ENCODE measurements around the gene GSTT4. TPM values are rescaled to one million over a fixed set of nuclear protein-coding genes. Genes with fewer than 3 reads are reported as not detected.

Gene GSTT4
- total and polyA plus RNA-seq, 2 of the 13 experiments (the other 11 are each of a cell fraction or from before 2014, with no cell fraction given) = 0.59 to 0.62 TPM

DNA sequence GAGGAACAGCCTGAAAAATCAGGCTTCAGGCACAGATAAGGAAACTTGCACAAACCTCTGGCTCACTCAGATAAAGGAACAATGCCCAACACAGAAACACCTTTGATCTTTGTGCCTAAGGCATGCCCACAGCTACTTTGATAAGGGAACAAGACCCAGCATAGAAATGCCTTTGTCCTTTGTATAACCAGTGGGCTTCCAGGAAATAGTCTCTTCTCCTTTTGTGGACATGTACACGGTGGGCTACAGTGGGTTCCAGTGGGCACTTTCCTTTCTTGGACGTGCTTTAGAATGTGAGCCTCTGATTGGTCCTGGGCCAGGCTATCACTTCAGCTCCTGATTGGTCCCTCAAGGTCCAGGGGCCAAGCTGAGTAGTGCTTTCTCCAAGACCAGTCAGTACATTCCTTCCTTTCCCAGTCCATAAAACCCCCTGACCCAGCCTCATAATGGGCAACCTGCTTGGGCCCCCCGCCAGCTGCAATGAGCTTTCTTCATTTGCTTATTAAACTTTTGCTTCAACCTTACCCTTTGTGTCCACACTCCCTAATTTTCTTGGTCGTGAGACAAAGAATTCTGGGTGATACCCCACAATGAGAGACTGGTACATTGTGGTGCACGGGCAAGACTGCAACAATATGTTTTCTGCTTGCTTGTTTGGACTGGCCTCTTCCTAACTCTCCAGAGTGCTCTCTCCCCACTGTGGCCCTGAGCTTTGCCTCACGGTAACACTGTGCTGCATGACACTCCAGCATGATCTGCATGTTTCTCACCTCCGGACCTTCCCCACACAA, 4.2 kb upstream of the GSTT4 start (continued):
- TF ChIP-seq, protein P1, sequence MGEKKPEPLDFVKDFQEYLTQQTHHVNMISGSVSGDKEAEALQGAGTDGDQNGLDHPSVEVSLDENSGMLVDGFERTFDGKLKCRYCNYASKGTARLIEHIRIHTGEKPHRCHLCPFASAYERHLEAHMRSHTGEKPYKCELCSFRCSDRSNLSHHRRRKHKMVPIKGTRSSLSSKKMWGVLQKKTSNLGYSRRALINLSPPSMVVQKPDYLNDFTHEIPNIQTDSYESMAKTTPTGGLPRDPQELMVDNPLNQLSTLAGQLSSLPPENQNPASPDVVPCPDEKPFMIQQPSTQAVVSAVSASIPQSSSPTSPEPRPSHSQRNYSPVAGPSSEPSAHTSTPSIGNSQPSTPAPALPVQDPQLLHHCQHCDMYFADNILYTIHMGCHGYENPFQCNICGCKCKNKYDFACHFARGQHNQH (CRISPR knock-in tag; IDR thresholded peaks at IDR 0.05) = no peak; the same call in 1 of the 2 replicates
- no peak for TF ChIP-seq DNMT3B (CRISPR knock-in tag; conservative IDR thresholded peaks at IDR 0.05)
- TF ChIP-seq KDM4B (CRISPR knock-in tag; IDR thresholded peaks at IDR 0.05) = no peak
- no peak for TF ChIP-seq MTF2 (CRISPR knock-in tag; IDR thresholded peaks at IDR 0.05; ENCODE audit: borderline replicate concordance)
- TF ChIP-seq, protein P2, sequence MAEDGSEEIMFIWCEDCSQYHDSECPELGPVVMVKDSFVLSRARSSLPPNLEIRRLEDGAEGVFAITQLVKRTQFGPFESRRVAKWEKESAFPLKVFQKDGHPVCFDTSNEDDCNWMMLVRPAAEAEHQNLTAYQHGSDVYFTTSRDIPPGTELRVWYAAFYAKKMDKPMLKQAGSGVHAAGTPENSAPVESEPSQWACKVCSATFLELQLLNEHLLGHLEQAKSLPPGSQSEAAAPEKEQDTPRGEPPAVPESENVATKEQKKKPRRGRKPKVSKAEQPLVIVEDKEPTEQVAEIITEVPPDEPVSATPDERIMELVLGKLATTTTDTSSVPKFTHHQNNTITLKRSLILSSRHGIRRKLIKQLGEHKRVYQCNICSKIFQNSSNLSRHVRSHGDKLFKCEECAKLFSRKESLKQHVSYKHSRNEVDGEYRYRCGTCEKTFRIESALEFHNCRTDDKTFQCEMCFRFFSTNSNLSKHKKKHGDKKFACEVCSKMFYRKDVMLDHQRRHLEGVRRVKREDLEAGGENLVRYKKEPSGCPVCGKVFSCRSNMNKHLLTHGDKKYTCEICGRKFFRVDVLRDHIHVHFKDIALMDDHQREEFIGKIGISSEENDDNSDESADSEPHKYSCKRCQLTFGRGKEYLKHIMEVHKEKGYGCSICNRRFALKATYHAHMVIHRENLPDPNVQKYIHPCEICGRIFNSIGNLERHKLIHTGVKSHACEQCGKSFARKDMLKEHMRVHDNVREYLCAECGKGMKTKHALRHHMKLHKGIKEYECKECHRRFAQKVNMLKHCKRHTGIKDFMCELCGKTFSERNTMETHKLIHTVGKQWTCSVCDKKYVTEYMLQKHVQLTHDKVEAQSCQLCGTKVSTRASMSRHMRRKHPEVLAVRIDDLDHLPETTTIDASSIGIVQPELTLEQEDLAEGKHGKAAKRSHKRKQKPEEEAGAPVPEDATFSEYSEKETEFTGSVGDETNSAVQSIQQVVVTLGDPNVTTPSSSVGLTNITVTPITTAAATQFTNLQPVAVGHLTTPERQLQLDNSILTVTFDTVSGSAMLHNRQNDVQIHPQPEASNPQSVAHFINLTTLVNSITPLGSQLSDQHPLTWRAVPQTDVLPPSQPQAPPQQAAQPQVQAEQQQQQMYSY (CRISPR knock-in tag; IDR thresholded peaks at IDR 0.05) = no peak
- TF ChIP-seq, protein P3, sequence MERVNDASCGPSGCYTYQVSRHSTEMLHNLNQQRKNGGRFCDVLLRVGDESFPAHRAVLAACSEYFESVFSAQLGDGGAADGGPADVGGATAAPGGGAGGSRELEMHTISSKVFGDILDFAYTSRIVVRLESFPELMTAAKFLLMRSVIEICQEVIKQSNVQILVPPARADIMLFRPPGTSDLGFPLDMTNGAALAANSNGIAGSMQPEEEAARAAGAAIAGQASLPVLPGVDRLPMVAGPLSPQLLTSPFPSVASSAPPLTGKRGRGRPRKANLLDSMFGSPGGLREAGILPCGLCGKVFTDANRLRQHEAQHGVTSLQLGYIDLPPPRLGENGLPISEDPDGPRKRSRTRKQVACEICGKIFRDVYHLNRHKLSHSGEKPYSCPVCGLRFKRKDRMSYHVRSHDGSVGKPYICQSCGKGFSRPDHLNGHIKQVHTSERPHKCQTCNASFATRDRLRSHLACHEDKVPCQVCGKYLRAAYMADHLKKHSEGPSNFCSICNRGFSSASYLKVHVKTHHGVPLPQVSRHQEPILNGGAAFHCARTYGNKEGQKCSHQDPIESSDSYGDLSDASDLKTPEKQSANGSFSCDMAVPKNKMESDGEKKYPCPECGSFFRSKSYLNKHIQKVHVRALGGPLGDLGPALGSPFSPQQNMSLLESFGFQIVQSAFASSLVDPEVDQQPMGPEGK (CRISPR knock-in tag; IDR thresholded peaks at IDR 0.05) = peak; percentile 36; the same call in 1 of the 2 replicates
- TF ChIP-seq HNRNPLL (IDR thresholded peaks at IDR 0.05; ENCODE audit: low read depth, low read length, poor library complexity, severe bottlenecking) = no peak
- TF ChIP-seq ZNF329 (CRISPR knock-in tag; IDR thresholded peaks at IDR 0.05; ENCODE audit: low read depth) = no peak
- no peak for TF ChIP-seq NFE2L1 (CRISPR knock-in tag; IDR thresholded peaks at IDR 0.05; ENCODE audit: borderline replicate concordance)
- no peak for TF ChIP-seq EEA1 (CRISPR knock-in tag; IDR thresholded peaks at IDR 0.05; ENCODE audit: borderline replicate concordance)
- no peak for TF ChIP-seq ZSCAN30 (CRISPR knock-in tag; IDR thresholded peaks at IDR 0.05)
- TF ChIP-seq KLF11 (CRISPR knock-in tag; IDR thresholded peaks at IDR 0.05) = peak; percentile 4; the same call in 1 of the 2 replicates
- no peak for TF ChIP-seq TOE1 (CRISPR knock-in tag; IDR thresholded peaks at IDR 0.05)
- TF ChIP-seq, protein P4, sequence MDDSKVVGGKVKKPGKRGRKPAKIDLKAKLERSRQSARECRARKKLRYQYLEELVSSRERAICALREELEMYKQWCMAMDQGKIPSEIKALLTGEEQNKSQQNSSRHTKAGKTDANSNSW (CRISPR knock-in tag; IDR thresholded peaks at IDR 0.05; ENCODE audit: borderline replicate concordance) = no peak
- no peak for TF ChIP-seq ZNF343 (CRISPR knock-in tag; IDR thresholded peaks at IDR 0.05)
- 0 out of 2 replicates have a peak, but pooled peaks have one; percentile 19 for TF ChIP-seq BRD4 (CRISPR knock-in tag; IDR thresholded peaks at IDR 0.05)
- TF ChIP-seq ZFYVE20 (CRISPR knock-in tag; IDR thresholded peaks at IDR 0.05; ENCODE audit: borderline replicate concordance, low read depth) = no peak
- TF ChIP-seq, protein P5, sequence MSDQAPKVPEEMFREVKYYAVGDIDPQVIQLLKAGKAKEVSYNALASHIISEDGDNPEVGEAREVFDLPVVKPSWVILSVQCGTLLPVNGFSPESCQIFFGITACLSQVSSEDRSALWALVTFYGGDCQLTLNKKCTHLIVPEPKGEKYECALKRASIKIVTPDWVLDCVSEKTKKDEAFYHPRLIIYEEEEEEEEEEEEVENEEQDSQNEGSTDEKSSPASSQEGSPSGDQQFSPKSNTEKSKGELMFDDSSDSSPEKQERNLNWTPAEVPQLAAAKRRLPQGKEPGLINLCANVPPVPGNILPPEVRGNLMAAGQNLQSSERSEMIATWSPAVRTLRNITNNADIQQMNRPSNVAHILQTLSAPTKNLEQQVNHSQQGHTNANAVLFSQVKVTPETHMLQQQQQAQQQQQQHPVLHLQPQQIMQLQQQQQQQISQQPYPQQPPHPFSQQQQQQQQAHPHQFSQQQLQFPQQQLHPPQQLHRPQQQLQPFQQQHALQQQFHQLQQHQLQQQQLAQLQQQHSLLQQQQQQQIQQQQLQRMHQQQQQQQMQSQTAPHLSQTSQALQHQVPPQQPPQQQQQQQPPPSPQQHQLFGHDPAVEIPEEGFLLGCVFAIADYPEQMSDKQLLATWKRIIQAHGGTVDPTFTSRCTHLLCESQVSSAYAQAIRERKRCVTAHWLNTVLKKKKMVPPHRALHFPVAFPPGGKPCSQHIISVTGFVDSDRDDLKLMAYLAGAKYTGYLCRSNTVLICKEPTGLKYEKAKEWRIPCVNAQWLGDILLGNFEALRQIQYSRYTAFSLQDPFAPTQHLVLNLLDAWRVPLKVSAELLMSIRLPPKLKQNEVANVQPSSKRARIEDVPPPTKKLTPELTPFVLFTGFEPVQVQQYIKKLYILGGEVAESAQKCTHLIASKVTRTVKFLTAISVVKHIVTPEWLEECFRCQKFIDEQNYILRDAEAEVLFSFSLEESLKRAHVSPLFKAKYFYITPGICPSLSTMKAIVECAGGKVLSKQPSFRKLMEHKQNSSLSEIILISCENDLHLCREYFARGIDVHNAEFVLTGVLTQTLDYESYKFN (CRISPR knock-in tag; conservative IDR thresholded peaks at IDR 0.05) = no peak; the same call in none of the 2 replicates

Measured in HepG2 (cell line).